OCI-LY7 (cell line): ENCODE measurements around the gene P2RX5. TPM values are rescaled to one million over a fixed set of nuclear protein-coding genes. Genes with fewer than 3 reads are reported as not detected.
"Not testable (repeated sequence)": the region's sequence is repeated elsewhere in the genome, so short reads cannot be mapped to it uniquely, and the experiment has no call there.

Experiments used
- BruUV-seq: library from RNA; stranded (reverse); fragments of 400-500 nt; replicated peaks from 2 replicates; lab custom pipeline; 2021; lab: Mats Ljungman, UMichigan
- CTCF ChIA-PET: fragments of 300-600 bp; sonication (Branson Sonifier 250); formaldehyde crosslinking; loops from one replicate; lab custom pipeline; 2022; ENCODE audit warnings: antibody characterized with exemption; ENCODE audit not compliant: unreplicated experiment; lab: Charles Lee
- POLR2A ChIA-PET: fragments of 300-600 bp; sonication (Branson Sonifier 250); formaldehyde crosslinking; loops from one replicate; lab custom pipeline; 2022; ENCODE audit warnings: antibody characterized with exemption; lab: Charles Lee
- DNase-seq: peaks from one replicate; pipeline ENCODE4 v3.0.0-alpha.2; 2015; ENCODE audit warnings: low spot score
- H2AFZ ChIP-seq: fragments of 200-600 bp; sonication (generic), shearing (Covaris generic); 2 replicates; pipeline ENCODE4 v1.6.1; 2014; ENCODE audit warnings: mild to moderate bottlenecking, antibody characterized with exemption, low read length, moderate library complexity
- H3K27ac ChIP-seq: fragments of 200-600 bp; sonication (generic); 2 replicates; pipeline ENCODE4 v1.5.1; 2014; ENCODE audit warnings: mixed run types, low read depth, mild to moderate bottlenecking, moderate library complexity, low read length, inconsistent platforms; ENCODE audit not compliant: poor library complexity, severe bottlenecking
- H3K36me3 ChIP-seq: fragments of 200-600 bp; sonication (generic); 2 replicates; pipeline ENCODE4 v1.6.1; 2014; ENCODE audit warnings: mild to moderate bottlenecking, antibody characterized with exemption, low read length, moderate library complexity, mixed read lengths; ENCODE audit not compliant: insufficient read depth
- H3K4me1 ChIP-seq: fragments of 200-600 bp; sonication (generic); 2 replicates; pipeline ENCODE4 v1.5.1; 2014; ENCODE audit warnings: mild to moderate bottlenecking, low read length; ENCODE audit not compliant: insufficient read depth, poor library complexity, severe bottlenecking
- H3K4me2 ChIP-seq: fragments of 200-600 bp; sonication (generic); 2 replicates; pipeline ENCODE4 v1.6.1; 2014; ENCODE audit warnings: mild to moderate bottlenecking, low read length
- H3K4me3 ChIP-seq: fragments of 200-600 bp; sonication (generic); 2 replicates; pipeline ENCODE4 v1.5.1; 2014; ENCODE audit warnings: mild to moderate bottlenecking, low read depth, low read length; ENCODE audit not compliant: poor library complexity, severe bottlenecking
- H3K79me2 ChIP-seq: fragments of 200-600 bp; sonication (generic); 2 replicates; pipeline ENCODE4 v1.6.1; 2016; ENCODE audit warnings: low read depth, mild to moderate bottlenecking, low read length, moderate library complexity, mixed read lengths; ENCODE audit not compliant: insufficient read depth
- H3K9me2 ChIP-seq: fragments of 200-600 bp; sonication (generic); 2 replicates; pipeline ENCODE4 v1.6.1; 2016; ENCODE audit warnings: mild to moderate bottlenecking, low read length, mixed read lengths; ENCODE audit not compliant: insufficient read depth
- H3K9me3 ChIP-seq: fragments of 200-600 bp; sonication (generic); 2 replicates; pipeline ENCODE4 v1.6.1; 2014; ENCODE audit warnings: mild to moderate bottlenecking, mixed run types, low read length, mixed read lengths
- H4K20me1 ChIP-seq: fragments of 200-600 bp; sonication (generic); 2 replicates; pipeline ENCODE4 v1.6.1; 2014; ENCODE audit warnings: mild to moderate bottlenecking, antibody characterized with exemption, low read length, moderate library complexity, mixed read lengths; ENCODE audit not compliant: insufficient read depth
- EZH2phosphoT487 ChIP-seq: fragments of 200-600 bp; sonication (generic); IDR thresholded peaks from 2 replicates; pipeline ENCODE4 v1.6.1; 2018; ENCODE audit warnings: low read depth, borderline replicate concordance, mild to moderate bottlenecking, mixed run types, antibody characterized with exemption, low read length, moderate library complexity, mixed read lengths
- intact Hi-C: fragments of 100-400 bp; cut with micrococcal nuclease; formaldehyde crosslinking; loops from one replicate; pipeline ENCODE4 v1.10.0; 2022; ENCODE audit not compliant: unreplicated experiment
- total RNA-seq, 2 experiments: library from RNA; depleted of rRNA in 1 of 2; stranded (reverse); fragments of >200 nt in 1 of 2; shearing (Covaris generic) in 1 of 2; gene quantifications; 2 replicates each; pipeline ENCODE4 v1.2.3, GENCODE V29; 2014 to 2022
- TF ChIP-seq, protein P1 (sequence below): fragments of 200-600 bp; sonication (generic); conservative IDR thresholded peaks from 2 replicates; pipeline ENCODE4 v1.5.1; 2014; ENCODE audit warnings: mild to moderate bottlenecking, antibody characterized with exemption, low read length, moderate library complexity, mixed read lengths

Gene P2RX5
- total RNA-seq, 2 experiments from 2014 or later: 150 to 195 TPM

DNA sequence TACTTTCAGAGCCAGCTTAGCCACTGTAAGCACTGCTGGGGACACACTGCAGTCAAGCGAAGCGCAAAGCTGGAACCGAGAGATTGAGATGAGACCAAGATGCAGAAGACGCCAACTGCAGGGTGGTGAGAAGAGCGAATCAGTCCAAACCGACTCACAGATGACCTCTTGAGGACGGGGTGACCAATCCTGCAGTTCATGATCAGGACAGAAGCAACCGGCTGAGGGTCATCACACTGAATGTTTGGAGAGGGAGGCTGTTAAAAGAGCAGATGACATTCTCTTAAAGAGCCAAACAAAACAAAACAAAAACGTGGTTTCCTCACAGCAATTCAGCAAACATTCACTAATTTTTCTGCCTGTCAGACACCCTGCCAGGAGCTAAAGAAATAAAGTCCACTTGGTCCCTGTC is 36.3 kb upstream of the P2RX5 start:
- peaks cover 24% of the 10 kb centered on the region for H3K79me2 ChIP-seq
- TF ChIP-seq, protein P1, sequence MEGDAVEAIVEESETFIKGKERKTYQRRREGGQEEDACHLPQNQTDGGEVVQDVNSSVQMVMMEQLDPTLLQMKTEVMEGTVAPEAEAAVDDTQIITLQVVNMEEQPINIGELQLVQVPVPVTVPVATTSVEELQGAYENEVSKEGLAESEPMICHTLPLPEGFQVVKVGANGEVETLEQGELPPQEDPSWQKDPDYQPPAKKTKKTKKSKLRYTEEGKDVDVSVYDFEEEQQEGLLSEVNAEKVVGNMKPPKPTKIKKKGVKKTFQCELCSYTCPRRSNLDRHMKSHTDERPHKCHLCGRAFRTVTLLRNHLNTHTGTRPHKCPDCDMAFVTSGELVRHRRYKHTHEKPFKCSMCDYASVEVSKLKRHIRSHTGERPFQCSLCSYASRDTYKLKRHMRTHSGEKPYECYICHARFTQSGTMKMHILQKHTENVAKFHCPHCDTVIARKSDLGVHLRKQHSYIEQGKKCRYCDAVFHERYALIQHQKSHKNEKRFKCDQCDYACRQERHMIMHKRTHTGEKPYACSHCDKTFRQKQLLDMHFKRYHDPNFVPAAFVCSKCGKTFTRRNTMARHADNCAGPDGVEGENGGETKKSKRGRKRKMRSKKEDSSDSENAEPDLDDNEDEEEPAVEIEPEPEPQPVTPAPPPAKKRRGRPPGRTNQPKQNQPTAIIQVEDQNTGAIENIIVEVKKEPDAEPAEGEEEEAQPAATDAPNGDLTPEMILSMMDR: peak; percentile 61
- no peak for TF ChIP-seq EZH2phosphoT487
- H3K4me3 ChIP-seq: no peak overlapping the region
- no peak overlapping the region; the same call in 1 of the 2 replicates for H3K4me2 ChIP-seq
- no TSS peak for BruUV-seq
- DNase-seq: peak; percentile 68
- peaks cover 37% of the 10 kb centered on the region for H3K36me3 ChIP-seq
- no peak overlapping the region for H3K27ac ChIP-seq
- H3K9me3 ChIP-seq: no peaks in the 10 kb centered on the region
- H3K9me2 ChIP-seq: no peaks in the 10 kb centered on the region
- intact Hi-C loops: loop anchor here (1.0 kb wide), 1 partner anchor 49 kb away; no protein-coding TSS in a partner anchor
- CTCF ChIA-PET: interaction anchor here (0.6 kb wide), 1 partner anchor 36 kb away, joined by 3 read pairs; the partner anchor contains the start of gene P2RX5
- H3K4me1 ChIP-seq: peaks cover 26% of the 10 kb centered on the region
- H4K20me1 ChIP-seq: peaks cover 11% of the 10 kb centered on the region
- no peak overlapping the region for H2AFZ ChIP-seq
- POLR2A ChIA-PET: interaction anchor here (0.8 to 1.0 kb wide), 2 partner anchors 10 to 49 kb away, joined by 3 read pairs; no protein-coding TSS in a partner anchor

DNA sequence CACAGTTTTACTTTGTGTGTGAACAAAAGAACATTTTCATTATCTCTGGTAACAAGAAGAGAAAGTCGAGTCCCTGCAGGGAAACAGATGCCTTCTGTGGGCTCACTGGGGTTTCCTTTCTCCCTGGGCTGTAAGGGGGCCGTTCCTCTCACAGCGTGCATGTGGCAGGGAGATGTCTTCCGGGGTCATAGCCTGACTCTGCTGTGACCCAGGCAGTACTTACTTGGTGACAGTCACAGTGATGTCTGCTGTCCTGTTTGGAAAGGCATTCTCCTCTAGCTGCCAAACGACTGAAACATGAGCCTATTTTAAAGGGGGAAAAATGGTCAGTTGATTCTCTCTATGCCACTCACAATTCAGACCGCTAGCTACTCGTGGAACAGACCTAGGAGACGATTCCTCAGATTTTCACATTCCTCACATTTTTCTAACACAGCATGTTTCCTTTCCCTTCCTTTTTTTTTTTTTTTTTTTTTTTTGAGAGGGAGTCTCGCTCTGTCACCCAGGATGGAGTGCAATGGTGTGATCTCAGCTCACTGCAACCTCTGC is 35.0 kb upstream of the P2RX5 start:
- no peaks in the 10 kb centered on the region for H3K9me3 ChIP-seq
- no peak overlapping the region for H3K4me2 ChIP-seq
- no TSS peak for BruUV-seq
- TF ChIP-seq EZH2phosphoT487: no peak
- TF ChIP-seq, protein P1: no peak
- peaks cover 50% of the 10 kb centered on the region for H3K36me3 ChIP-seq
- peaks cover 36% of the 10 kb centered on the region for H3K79me2 ChIP-seq
- H3K9me2 ChIP-seq: no peaks in the 10 kb centered on the region
- CTCF ChIA-PET: no interaction called here
- peaks cover 39% of the 10 kb centered on the region for H3K4me1 ChIP-seq
- POLR2A ChIA-PET: interaction anchor here (0.6 to 0.7 kb wide), 2 partner anchors 763 to 1482 kb away, joined by 3 to 4 read pairs; no protein-coding TSS in a partner anchor
- H3K4me3 ChIP-seq: no peak overlapping the region
- intact Hi-C loops: no loop called here
- no peak overlapping the region for H2AFZ ChIP-seq
- H3K27ac ChIP-seq: peak overlapping the region; percentile 6
- H4K20me1 ChIP-seq: peaks cover 16% of the 10 kb centered on the region
- no peak for DNase-seq

DNA sequence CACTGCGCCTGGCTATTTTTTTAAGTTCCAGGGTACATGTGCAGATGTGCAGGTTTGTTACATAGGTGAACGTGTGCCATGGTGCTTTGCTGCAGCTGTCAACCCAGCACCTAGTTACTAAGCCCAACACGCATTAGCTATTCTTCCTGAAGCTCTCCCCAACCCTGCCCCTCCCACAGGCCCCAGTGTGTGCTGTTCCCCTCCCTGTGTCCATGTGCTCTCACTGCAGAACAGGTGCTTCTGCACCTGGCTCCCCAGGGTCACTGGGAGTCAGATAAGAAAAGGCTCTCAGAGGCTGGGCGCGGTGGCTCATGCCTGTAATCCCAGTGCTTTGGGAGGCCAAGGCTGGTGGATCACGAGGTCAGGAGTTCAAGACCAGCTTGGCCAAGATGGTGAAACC is 33.9 kb upstream of the P2RX5 start:
- intact Hi-C loops: no loop called here

DNA sequence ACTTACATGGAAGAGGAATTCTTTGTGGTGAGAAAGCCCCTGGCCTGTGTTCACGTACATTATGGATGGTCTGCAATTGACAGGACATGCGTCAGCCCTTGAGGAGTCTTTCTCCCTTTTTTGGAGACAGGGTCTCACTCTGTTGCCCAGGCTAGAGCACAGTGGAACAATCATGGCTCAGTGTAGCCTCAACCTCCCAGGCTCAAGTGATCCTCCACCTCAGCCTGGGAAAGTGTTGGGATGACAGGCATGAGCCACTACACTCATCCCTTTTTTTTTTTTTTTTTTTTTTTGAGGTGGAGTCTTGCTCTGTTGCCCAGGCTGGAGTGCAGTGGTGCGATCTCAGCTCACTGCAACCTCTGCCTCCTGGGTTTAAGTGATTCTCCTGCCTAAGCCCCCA is 32.1 kb upstream of the P2RX5 start:
- H3K9me2 ChIP-seq, DNase-seq, H3K9me3 ChIP-seq, CTCF ChIA-PET, H2AFZ ChIP-seq, intact Hi-C loops, BruUV-seq: not testable (repeated sequence)
- Histone ChIP-seq H3K27ac (peak overlapping the region; percentile 70), H3K79me2 (peaks cover 63% of the 10 kb centered on the region), H3K4me1 (peaks cover 49% of the 10 kb centered on the region), H3K36me3 (peaks cover 67% of the 10 kb centered on the region), H4K20me1 (peaks cover 32% of the 10 kb centered on the region), H3K4me3 (peak overlapping the region; percentile 28), H3K4me2 (peak overlapping the region; percentile 55)
- POLR2A ChIA-PET: interaction anchor here (0.6 to 1.5 kb wide), 5 partner anchors 13 to 82 kb away, joined by 3 to 5 read pairs (median 4); no protein-coding TSS in a partner anchor

More for the DNA sequence above, 33.9 kb upstream of the P2RX5 start:
- H3K27ac ChIP-seq: no peak overlapping the region
- ChIA-PET POLR2A (interaction anchor here (1.4 kb wide), 1 partner anchor 19 kb away, joined by 6 read pairs; no protein-coding TSS in a partner anchor), CTCF (no interaction called here)
- H2AFZ ChIP-seq: no peak overlapping the region
- peaks cover 47% of the 10 kb centered on the region for H3K79me2 ChIP-seq
- H3K36me3 ChIP-seq: peaks cover 60% of the 10 kb centered on the region
- H3K4me2 ChIP-seq: no peak overlapping the region
- no peak overlapping the region for H3K4me3 ChIP-seq
- peaks cover 26% of the 10 kb centered on the region for H4K20me1 ChIP-seq
- no peaks in the 10 kb centered on the region for H3K9me2 ChIP-seq
- no TSS peak for BruUV-seq
- TF ChIP-seq EZH2phosphoT487: no peak
- TF ChIP-seq, protein P1: no peak
- peaks cover 49% of the 10 kb centered on the region for H3K4me1 ChIP-seq
- H3K9me3 ChIP-seq: no peaks in the 10 kb centered on the region
- DNase-seq: no peak
